GM06990 (cell line): ENCODE measurements around the gene OSBP2.

Experiments
- DNase-seq: peaks from one replicate; pipeline ENCODE4 v3.0.0-alpha.2; 2011; ENCODE audit not compliant: insufficient read length; ENCODE audit errors: extremely low read depth
- H3K27me3 ChIP-seq: replicated peaks from 2 replicates; pipeline ENCODE4 v1.6.0; 2011; ENCODE audit warnings: low read length; ENCODE audit not compliant: control insufficient read depth, insufficient read depth
- H3K36me3 ChIP-seq: 2 replicates; pipeline ENCODE4 v1.5.1; 2011; ENCODE audit warnings: low read length; ENCODE audit not compliant: control insufficient read depth, insufficient read depth
- H3K4me3 ChIP-seq: replicated peaks from 2 replicates; pipeline ENCODE4 v1.5.1; 2011; ENCODE audit warnings: low read depth, mild to moderate bottlenecking, control low read depth, low read length
- CTCF ChIP-seq: IDR thresholded peaks from 2 replicates; pipeline ENCODE4 v1.5.1; 2011; ENCODE audit warnings: low read length, control low read depth, mild to moderate bottlenecking, inconsistent platforms; ENCODE audit not compliant: insufficient read depth, poor library complexity, severe bottlenecking

Gene OSBP2

GRCh38 chr22:30925667-30926066, 231.0 kb downstream of the OSBP2 start:
- peaks cover 17% of the 10 kb centered on the region for H3K36me3 ChIP-seq
- H3K27me3 ChIP-seq: no peaks in the 10 kb centered on the region
- no peak for DNase-seq
- no peak for TF ChIP-seq CTCF
- H3K4me3 ChIP-seq: no peak overlapping the region

- no peak for DNase-seq
- Histone ChIP-seq H3K4me3 (no peak overlapping the region), H3K36me3 (peaks cover 27% of the 10 kb centered on the region), H3K27me3 (no peaks in the 10 kb centered on the region)
- no peak for TF ChIP-seq CTCF
These were observed 232.0 kb downstream of the OSBP2 start for GRCh38 chr22:30926706-30927105.

- TF ChIP-seq CTCF: no peak
- H3K27me3 ChIP-seq: no peaks in the 10 kb centered on the region
- no peak for DNase-seq
- H3K4me3 ChIP-seq: no peak overlapping the region
- H3K36me3 ChIP-seq: peaks cover 34% of the 10 kb centered on the region
These were observed 233.1 kb downstream of the OSBP2 start for GRCh38 chr22:30927806-30928205.

- no peak for TF ChIP-seq CTCF
- peaks cover 37% of the 10 kb centered on the region for H3K36me3 ChIP-seq
These were observed 233.7 kb downstream of the OSBP2 start for GRCh38 chr22:30928401-30928800.

GRCh38 chr22:30930228-30930627, 235.6 kb downstream of the OSBP2 start:
- H3K27me3 ChIP-seq: no peaks in the 10 kb centered on the region
- H3K4me3 ChIP-seq: no peak overlapping the region
- peaks cover 52% of the 10 kb centered on the region for H3K36me3 ChIP-seq
- no peak for DNase-seq
- no peak for TF ChIP-seq CTCF

More at GRCh38 chr22:30928401-30928800, 233.7 kb downstream of the OSBP2 start:
- Histone ChIP-seq H3K4me3 (no peak overlapping the region), H3K27me3 (no peaks in the 10 kb centered on the region)
- no peak for DNase-seq
